HEK293 (cell line): ENCODE results near the gene RGR.

ENCODE experiments used
- CTCF ChIA-PET: fragments of 350-600 bp; formaldehyde crosslinking; extraction: SDS; loops from one replicate; lab custom pipeline; 2021; ENCODE audit warnings: antibody characterized with exemption; lab: Yijun Ruan, JAX
- POLR2A ChIA-PET: fragments of 300-600 bp; formaldehyde crosslinking; extraction: SDS; loops from one replicate; lab custom pipeline; 2020; ENCODE audit warnings: antibody characterized with exemption, inconsistent platforms; lab: Yijun Ruan, JAX
- H3K27ac ChIP-seq: fragments of 200-500 bp; sonication (Bioruptor generic); 2 replicates; pipeline ENCODE4 v1.5.1; 2014; ENCODE audit warnings: low read depth, low read length, control low read depth, inconsistent platforms; ENCODE audit errors: extremely low read depth
- H3K36me3 ChIP-seq, 2 experiments: fragments of 200-500 bp in 1 of 2; sonication (Bioruptor generic) in 1 of 2; 1 replicate in 1 of 2; 2 replicates in 1 of 2; pipeline ENCODE4 v1.5.1; 2014 to 2017; ENCODE audit warnings: inconsistent platforms in 2 of 2, low read length in 2 of 2; ENCODE audit not compliant: control insufficient read depth in 2 of 2, insufficient read depth in 1 of 2
- H3K4me1 ChIP-seq: fragments of 200-500 bp; sonication (Bioruptor generic); 2 replicates; pipeline ENCODE4 v1.5.1; 2014; ENCODE audit warnings: mild to moderate bottlenecking, low read length, inconsistent platforms; ENCODE audit not compliant: control insufficient read depth, insufficient read depth
- H3K4me3 ChIP-seq: 2 replicates; pipeline ENCODE4 v1.5.1; 2011; ENCODE audit warnings: low read depth, mild to moderate bottlenecking, control low read depth, low read length, moderate library complexity
- H3K9me3 ChIP-seq: fragments of 200-500 bp; sonication (Bioruptor generic); 2 replicates; pipeline ENCODE4 v1.5.1; 2014; ENCODE audit warnings: low read depth, low read length, inconsistent platforms; ENCODE audit not compliant: control insufficient read depth, insufficient read depth
- HIC1 ChIP-seq: fragments of 450-650 bp; formaldehyde crosslinking; IDR thresholded peaks from 2 replicates; pipeline ENCODE4 v1.5.1; 2016; ENCODE audit warnings: missing biosample characterization, missing genetic modification characterization
- KLF17 ChIP-seq: fragments of 450-650 bp; formaldehyde crosslinking; IDR thresholded peaks from 2 replicates; pipeline ENCODE4 v1.5.1; 2016; ENCODE audit warnings: missing biosample characterization, missing genetic modification characterization
- PRDM6 ChIP-seq: fragments of 450-650 bp; formaldehyde crosslinking; IDR thresholded peaks from 2 replicates; pipeline ENCODE4 v1.5.1; 2017; ENCODE audit warnings: missing biosample characterization, missing genetic modification characterization
- REPIN1 ChIP-seq: fragments of 450-650 bp; formaldehyde crosslinking; IDR thresholded peaks from 2 replicates; pipeline ENCODE4 v1.5.1; 2017; ENCODE audit warnings: missing biosample characterization, missing genetic modification characterization, low read depth
- ZBTB48 ChIP-seq: fragments of 450-650 bp; formaldehyde crosslinking; IDR thresholded peaks from 2 replicates; pipeline ENCODE4 v1.5.1; 2016; ENCODE audit warnings: missing biosample characterization, missing genetic modification characterization
- ZFP69B ChIP-seq: fragments of 450-650 bp; formaldehyde crosslinking; IDR thresholded peaks from 2 replicates; pipeline ENCODE4 v1.5.1; 2016; ENCODE audit warnings: missing biosample characterization, missing genetic modification characterization
- ZNF132 ChIP-seq: fragments of 450-650 bp; formaldehyde crosslinking; IDR thresholded peaks from 2 replicates; pipeline ENCODE4 v1.5.1; 2017; ENCODE audit warnings: missing biosample characterization, missing genetic modification characterization, borderline replicate concordance
- ZNF140 ChIP-seq: fragments of 450-650 bp; formaldehyde crosslinking; IDR thresholded peaks from 2 replicates; pipeline ENCODE4 v1.5.1; 2016; ENCODE audit warnings: missing biosample characterization, missing genetic modification characterization
- ZNF174 ChIP-seq: fragments of 450-650 bp; formaldehyde crosslinking; IDR thresholded peaks from 2 replicates; pipeline ENCODE4 v1.5.0; 2017; ENCODE audit warnings: missing biosample characterization, mild to moderate bottlenecking, missing genetic modification characterization
- ZNF19 ChIP-seq: fragments of 450-650 bp; formaldehyde crosslinking; IDR thresholded peaks from 2 replicates; pipeline ENCODE4; 2016; ENCODE audit warnings: missing biosample characterization, missing genetic modification characterization, low read depth
- ZNF221 ChIP-seq: fragments of 450-650 bp; formaldehyde crosslinking; IDR thresholded peaks from 2 replicates; pipeline ENCODE4 v1.5.1; 2017; ENCODE audit warnings: missing biosample characterization, missing genetic modification characterization, borderline replicate concordance
- ZNF223 ChIP-seq: fragments of 450-650 bp; formaldehyde crosslinking; IDR thresholded peaks from 2 replicates; pipeline ENCODE4 v1.5.1; 2016; ENCODE audit warnings: missing biosample characterization, missing genetic modification characterization
- ZNF280C ChIP-seq: fragments of 450-650 bp; formaldehyde crosslinking; IDR thresholded peaks from 2 replicates; pipeline ENCODE4 v1.5.1; 2016; ENCODE audit warnings: missing biosample characterization, missing genetic modification characterization
- ZNF311 ChIP-seq: fragments of 450-650 bp; formaldehyde crosslinking; IDR thresholded peaks from 2 replicates; pipeline ENCODE4 v1.5.1; 2017; ENCODE audit warnings: missing biosample characterization, missing genetic modification characterization, borderline replicate concordance
- ZNF394 ChIP-seq: fragments of 450-650 bp; formaldehyde crosslinking; IDR thresholded peaks from 2 replicates; pipeline ENCODE4 v1.5.1; 2016; ENCODE audit warnings: missing biosample characterization, missing genetic modification characterization, mild to moderate bottlenecking, moderate library complexity, borderline replicate concordance
- ZNF501 ChIP-seq: fragments of 450-650 bp; formaldehyde crosslinking; IDR thresholded peaks from 2 replicates; pipeline ENCODE4 v1.5.1; 2016; ENCODE audit warnings: missing biosample characterization, missing genetic modification characterization
- ZNF530 ChIP-seq: fragments of 450-650 bp; formaldehyde crosslinking; IDR thresholded peaks from 2 replicates; pipeline ENCODE4 v1.5.1; 2016; ENCODE audit warnings: low read depth, missing biosample characterization, missing genetic modification characterization
- ZNF580 ChIP-seq: fragments of 450-650 bp; formaldehyde crosslinking; IDR thresholded peaks from 2 replicates; pipeline ENCODE4 v1.5.1; 2016; ENCODE audit warnings: missing biosample characterization, missing genetic modification characterization
- ZNF639 ChIP-seq: fragments of 450-650 bp; formaldehyde crosslinking; IDR thresholded peaks from 2 replicates; pipeline ENCODE4 v1.5.1; 2016; ENCODE audit warnings: missing biosample characterization, missing genetic modification characterization
- ZNF704 ChIP-seq: fragments of 450-650 bp; formaldehyde crosslinking; IDR thresholded peaks from 2 replicates; pipeline ENCODE4 v1.5.1; 2016; ENCODE audit warnings: missing biosample characterization, missing genetic modification characterization
- ZNF776 ChIP-seq: fragments of 450-650 bp; formaldehyde crosslinking; IDR thresholded peaks from 2 replicates; pipeline ENCODE4 v1.5.0; 2017; ENCODE audit warnings: missing biosample characterization, missing genetic modification characterization, borderline replicate concordance
- ZNF837 ChIP-seq: fragments of 450-650 bp; formaldehyde crosslinking; IDR thresholded peaks from 2 replicates; pipeline ENCODE4 v1.5.1; 2016; ENCODE audit warnings: missing biosample characterization, missing genetic modification characterization

The RGR gene

GRCh38 chr10:84288151-84288550 is 43.3 kb downstream of the RGR start:
- no peak for TF ChIP-seq ZNF639 (tag by site-specific recombination)
- no peak for TF ChIP-seq ZFP69B (tag by site-specific recombination)
- TF ChIP-seq ZNF501 = no peak
- TF ChIP-seq ZNF394 (tag by site-specific recombination) = no peak
- TF ChIP-seq ZNF311 (tag by site-specific recombination) = no peak
- no peak for TF ChIP-seq ZNF221 (tag by site-specific recombination)
- no peak for TF ChIP-seq KLF17 (tag by site-specific recombination)
- no peak for TF ChIP-seq ZNF837 (tag by site-specific recombination)
- TF ChIP-seq REPIN1 (tag by site-specific recombination) = no peak
- TF ChIP-seq ZNF223 (tag by site-specific recombination) = no peak
- TF ChIP-seq ZNF704 (tag by site-specific recombination) = no peak
- no peak for TF ChIP-seq ZNF280C (tag by site-specific recombination)
- no peak for TF ChIP-seq ZNF776 (tag by site-specific recombination)
- no peak for TF ChIP-seq ZNF530 (tag by site-specific recombination)
- POLR2A ChIA-PET = no interaction called here
- Histone ChIP-seq H3K9me3 (no peaks in the 10 kb centered on the region), H3K4me3 (no peak overlapping the region), H3K27ac (no peak overlapping the region), H3K4me1 (no peaks in the 10 kb centered on the region), H3K36me3 (no peaks in the 10 kb centered on the region)
- CTCF ChIA-PET = interaction anchor here (0.5 to 1.4 kb wide), 4 partner anchors 14 to 72 kb away, joined by 3 to 4 read pairs (median 3); no protein-coding TSS in a partner anchor

- ChIA-PET CTCF (interaction anchor here (1.1 to 1.4 kb wide), 3 partner anchors 22 to 248 kb away, joined by 3 to 6 read pairs (median 5); no protein-coding TSS in a partner anchor), POLR2A (no interaction called here)
- Histone ChIP-seq H3K4me3 (no peak overlapping the region), H3K4me1 (no peaks in the 10 kb centered on the region), H3K27ac (no peak overlapping the region), H3K9me3 (no peaks in the 10 kb centered on the region), H3K36me3 (no peaks in the 10 kb centered on the region)
- TF ChIP-seq ZNF174 (tag by site-specific recombination) = no peak
- TF ChIP-seq ZNF132 = no peak
- TF ChIP-seq ZNF19 (tag by site-specific recombination) = no peak
- no peak for TF ChIP-seq PRDM6
- TF ChIP-seq ZNF580 = no peak
- TF ChIP-seq ZBTB48 (tag by site-specific recombination) = no peak
- TF ChIP-seq HIC1 (tag by site-specific recombination) = no peak
- no peak for TF ChIP-seq ZNF140 (tag by site-specific recombination)
Observed at GRCh38 chr10:84289521-84290200, 44.8 kb downstream of the RGR start.
